Osteoblast (primary cell): ENCODE results near the gene PKP1. TPM values are rescaled to one million over a fixed set of nuclear protein-coding genes. Genes with fewer than 3 reads are reported as not detected.

ENCODE experiments used
- DNase-seq: peaks from one replicate; pipeline ENCODE4 v3.0.0; 2011; ENCODE audit warnings: low spot score, mixed read lengths; ENCODE audit not compliant: insufficient read length; ENCODE audit errors: missing footprints
- H2AFZ ChIP-seq: 2 replicates; pipeline ENCODE4 v1.6.0; 2011; ENCODE audit warnings: mild to moderate bottlenecking, low read length
- H3K27ac ChIP-seq: 2 replicates; pipeline ENCODE4 v1.5.1; 2011; ENCODE audit warnings: mild to moderate bottlenecking, low read depth, low read length, moderate library complexity
- H3K27me3 ChIP-seq: 2 replicates; pipeline ENCODE4 v1.6.0; 2012; ENCODE audit warnings: mild to moderate bottlenecking, control low read depth, inconsistent platforms, low read length, moderate library complexity; ENCODE audit not compliant: insufficient read depth
- H3K36me3 ChIP-seq: 2 replicates; pipeline ENCODE4 v1.5.1; 2011; ENCODE audit warnings: mild to moderate bottlenecking, low read length, control low read depth, moderate library complexity; ENCODE audit not compliant: insufficient read depth
- H3K4me1 ChIP-seq: 2 replicates; pipeline ENCODE4 v1.5.1; 2011; ENCODE audit warnings: mild to moderate bottlenecking, low read length, control low read depth, moderate library complexity; ENCODE audit not compliant: insufficient read depth
- H3K4me2 ChIP-seq: 2 replicates; pipeline ENCODE4 v1.6.0; 2011; ENCODE audit warnings: mild to moderate bottlenecking, low read length; ENCODE audit not compliant: insufficient read depth
- H3K4me3 ChIP-seq: fragments of 200-600 bp; sonication (generic); 3 replicates; pipeline ENCODE4 v1.5.1; 2012; ENCODE audit warnings: mild to moderate bottlenecking, low read length, inconsistent platforms; ENCODE audit not compliant: insufficient read depth
- H3K79me2 ChIP-seq: 2 replicates; pipeline ENCODE4 v1.6.0; 2012; ENCODE audit warnings: mild to moderate bottlenecking, low read length, control low read depth, inconsistent platforms; ENCODE audit not compliant: insufficient read depth
- H3K9me3 ChIP-seq: 2 replicates; pipeline ENCODE4 v1.5.1; 2011; ENCODE audit warnings: low read depth, low read length, control low read depth
- H4K20me1 ChIP-seq: 2 replicates; pipeline ENCODE4 v1.6.0; 2012; ENCODE audit warnings: mild to moderate bottlenecking, low read length, control low read depth; ENCODE audit not compliant: insufficient read depth
- total RNA-seq: library from RNA; depleted of rRNA; stranded (reverse); fragments of >200 nt; gene quantifications from 2 replicates; pipeline ENCODE4 v1.2.3, GENCODE V29; 2012
- TF ChIP-seq, protein P1 (sequence below): IDR thresholded peaks from 2 replicates; pipeline ENCODE4 v1.5.1; 2011; ENCODE audit warnings: mild to moderate bottlenecking, low read depth, low read length, moderate library complexity; ENCODE audit errors: extremely low read depth

PKP1 gene
- total RNA-seq, 1 donor: under 0.01 TPM

DNA sequence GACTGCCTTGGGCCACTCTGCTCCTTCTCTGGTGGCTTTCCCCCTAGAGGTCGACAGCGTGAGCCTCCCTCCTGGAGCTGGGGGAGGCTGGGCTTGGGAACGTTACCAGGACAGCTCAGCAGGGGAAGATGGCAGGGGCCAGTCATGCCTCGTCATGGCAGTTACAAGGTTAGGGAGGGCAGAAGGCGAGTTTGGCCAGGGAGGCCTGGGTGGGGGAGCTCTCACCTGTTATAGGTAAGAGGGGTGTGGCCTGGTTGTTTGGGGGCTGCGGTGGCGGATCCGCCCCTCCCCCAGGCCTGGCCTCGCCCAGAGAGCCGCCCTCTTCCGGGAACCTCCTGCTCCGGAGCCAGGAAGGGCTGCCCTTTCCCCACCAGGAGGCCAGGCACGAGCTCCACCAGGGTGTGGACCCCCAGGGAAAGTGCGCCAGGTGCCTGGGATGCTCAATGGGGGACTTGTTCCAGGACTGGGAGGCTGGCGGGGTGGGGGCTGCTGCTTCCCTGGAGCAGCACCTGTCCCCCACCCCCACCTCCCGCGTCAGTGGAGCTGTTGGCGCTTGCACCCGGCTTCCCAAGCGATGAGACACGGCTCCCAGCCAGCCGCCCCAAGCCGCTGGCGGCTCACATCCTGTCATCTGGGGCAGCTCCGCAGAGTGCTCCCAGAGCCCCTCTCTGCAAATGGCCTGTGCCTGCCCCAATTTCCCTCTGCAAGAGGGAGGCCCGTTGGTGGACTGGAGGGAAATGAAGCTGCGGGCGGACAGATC lies 23.6 kb upstream of the PKP1 start:
- H3K27ac ChIP-seq: peak overlapping the region; percentile 28
- no peaks in the 10 kb centered on the region for H3K79me2 ChIP-seq
- no peaks in the 10 kb centered on the region for H3K9me3 ChIP-seq
- TF ChIP-seq, protein P1, sequence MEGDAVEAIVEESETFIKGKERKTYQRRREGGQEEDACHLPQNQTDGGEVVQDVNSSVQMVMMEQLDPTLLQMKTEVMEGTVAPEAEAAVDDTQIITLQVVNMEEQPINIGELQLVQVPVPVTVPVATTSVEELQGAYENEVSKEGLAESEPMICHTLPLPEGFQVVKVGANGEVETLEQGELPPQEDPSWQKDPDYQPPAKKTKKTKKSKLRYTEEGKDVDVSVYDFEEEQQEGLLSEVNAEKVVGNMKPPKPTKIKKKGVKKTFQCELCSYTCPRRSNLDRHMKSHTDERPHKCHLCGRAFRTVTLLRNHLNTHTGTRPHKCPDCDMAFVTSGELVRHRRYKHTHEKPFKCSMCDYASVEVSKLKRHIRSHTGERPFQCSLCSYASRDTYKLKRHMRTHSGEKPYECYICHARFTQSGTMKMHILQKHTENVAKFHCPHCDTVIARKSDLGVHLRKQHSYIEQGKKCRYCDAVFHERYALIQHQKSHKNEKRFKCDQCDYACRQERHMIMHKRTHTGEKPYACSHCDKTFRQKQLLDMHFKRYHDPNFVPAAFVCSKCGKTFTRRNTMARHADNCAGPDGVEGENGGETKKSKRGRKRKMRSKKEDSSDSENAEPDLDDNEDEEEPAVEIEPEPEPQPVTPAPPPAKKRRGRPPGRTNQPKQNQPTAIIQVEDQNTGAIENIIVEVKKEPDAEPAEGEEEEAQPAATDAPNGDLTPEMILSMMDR: no peak
- H4K20me1 ChIP-seq: no peaks in the 10 kb centered on the region
- H3K4me2 ChIP-seq: peak overlapping the region; percentile 73
- peak overlapping the region; percentile 57 for H3K4me3 ChIP-seq
- H3K36me3 ChIP-seq: no peaks in the 10 kb centered on the region
- no peaks in the 10 kb centered on the region for H3K27me3 ChIP-seq
- H2AFZ ChIP-seq: peak overlapping the region; percentile 76
- no peak for DNase-seq
- peaks cover 10% of the 10 kb centered on the region for H3K4me1 ChIP-seq

DNA sequence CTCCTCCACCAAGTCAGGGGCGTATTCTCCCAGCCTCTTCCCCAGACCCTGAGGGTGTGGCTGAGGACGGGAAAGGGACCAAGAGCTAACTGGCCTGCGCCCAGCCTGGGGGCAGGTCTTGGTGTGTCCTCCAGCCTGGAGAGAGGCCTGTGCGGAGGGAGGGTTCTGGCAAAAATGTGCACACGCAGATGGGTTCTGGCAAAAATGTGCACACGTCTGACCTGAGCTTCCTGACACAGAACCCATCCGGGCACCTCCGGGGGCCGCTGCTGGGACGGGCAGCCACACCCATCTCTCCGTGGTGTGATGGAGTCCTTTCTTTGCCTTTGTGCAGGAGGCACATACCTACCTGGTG lies 23.1 kb upstream of the PKP1 start:
- no peaks in the 10 kb centered on the region for H3K79me2 ChIP-seq
- peaks cover 10% of the 10 kb centered on the region for H3K4me1 ChIP-seq
- no peaks in the 10 kb centered on the region for H3K36me3 ChIP-seq
- peak overlapping the region; percentile 57 for H3K4me3 ChIP-seq
- peak overlapping the region; percentile 28 for H3K27ac ChIP-seq
- no peaks in the 10 kb centered on the region for H3K27me3 ChIP-seq
- no peak for DNase-seq
- TF ChIP-seq, protein P1: no peak
- H3K4me2 ChIP-seq: peak overlapping the region; percentile 73
- H2AFZ ChIP-seq: peak overlapping the region; percentile 76
- H3K9me3 ChIP-seq: no peaks in the 10 kb centered on the region
- no peaks in the 10 kb centered on the region for H4K20me1 ChIP-seq

DNA sequence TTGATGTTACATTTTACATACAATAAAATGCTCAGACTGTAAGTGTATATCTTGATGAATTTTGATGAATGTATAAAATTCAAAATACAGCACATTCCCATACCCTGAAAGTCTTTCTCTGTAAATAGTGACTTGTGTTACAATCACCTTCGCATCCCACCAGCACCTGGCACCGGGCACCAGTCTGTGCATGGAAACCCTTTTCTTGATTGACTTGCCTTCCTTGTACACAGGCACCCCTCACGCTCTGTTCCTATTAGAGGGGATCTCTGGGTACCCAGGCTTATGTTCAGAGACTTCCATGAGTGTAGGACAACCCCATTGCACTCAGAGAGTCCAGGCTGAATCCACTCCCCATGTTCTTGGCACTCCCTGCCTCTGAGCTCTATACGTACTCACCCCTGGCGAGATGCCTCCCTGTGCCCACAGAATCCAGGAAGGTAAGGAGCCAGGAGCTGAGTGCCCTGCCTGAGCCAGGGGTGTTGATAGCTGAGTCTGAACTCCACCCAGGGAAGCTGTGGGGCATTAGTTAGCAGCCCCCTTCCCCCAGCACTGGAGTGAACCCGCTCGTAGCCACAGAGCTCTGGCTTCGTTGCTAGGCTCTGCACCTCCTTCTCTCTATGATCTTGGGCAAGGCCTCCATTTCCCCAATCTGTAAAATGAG lies 22.5 kb upstream of the PKP1 start:
- TF ChIP-seq, protein P1: no peak
- Histone ChIP-seq H3K79me2 (no peaks in the 10 kb centered on the region), H3K36me3 (no peaks in the 10 kb centered on the region), H3K27ac (no peak overlapping the region), H4K20me1 (no peaks in the 10 kb centered on the region), H3K4me1 (peaks cover 15% of the 10 kb centered on the region), H3K27me3 (no peaks in the 10 kb centered on the region), H3K4me2 (no peak overlapping the region), H2AFZ (no peak overlapping the region), H3K4me3 (no peak overlapping the region), H3K9me3 (no peaks in the 10 kb centered on the region)
- no peak for DNase-seq

DNA sequence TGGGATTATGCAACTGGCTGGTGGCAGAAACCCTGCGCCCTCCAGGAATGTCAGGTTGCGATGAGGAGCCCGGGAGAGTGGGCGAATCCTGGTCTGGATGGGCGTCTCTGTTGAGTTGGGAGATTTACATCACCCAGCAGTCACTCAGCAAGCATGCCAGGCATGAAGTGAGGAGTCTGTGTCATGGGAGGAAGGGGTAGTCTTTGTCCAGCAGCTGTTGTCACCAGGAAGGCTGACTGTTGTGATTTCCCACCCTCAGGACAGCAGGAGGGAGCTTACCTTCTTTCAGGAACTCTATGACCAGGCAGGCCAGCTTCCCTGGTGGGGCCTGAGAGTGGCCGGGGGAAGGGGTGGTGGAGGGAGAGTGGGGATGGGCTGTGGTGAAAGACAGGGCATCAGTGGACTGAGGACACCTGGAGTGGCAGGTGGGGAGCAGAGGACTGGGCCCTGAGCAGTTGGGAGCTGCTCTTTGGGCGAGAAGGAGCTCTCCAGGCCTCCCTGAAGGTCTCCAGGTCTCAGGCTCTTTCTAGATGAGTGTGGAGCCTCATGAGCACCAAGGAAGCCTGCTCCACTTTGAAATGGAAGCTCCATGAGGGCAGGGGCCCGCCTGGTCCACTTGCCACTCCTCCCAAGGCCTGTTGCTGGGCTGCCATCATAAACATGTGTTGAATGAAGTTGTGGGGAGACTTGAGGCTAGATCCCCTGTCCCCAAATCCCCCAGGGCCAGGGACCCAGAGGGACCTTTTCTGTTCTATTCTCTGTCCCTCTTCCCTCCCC lies 21.3 kb upstream of the PKP1 start:
- no peak for DNase-seq
- no peak overlapping the region for H2AFZ ChIP-seq
- H3K9me3 ChIP-seq: no peaks in the 10 kb centered on the region
- H3K27ac ChIP-seq: no peak overlapping the region
- H4K20me1 ChIP-seq: no peaks in the 10 kb centered on the region
- H3K36me3 ChIP-seq: no peaks in the 10 kb centered on the region
- H3K4me1 ChIP-seq: peaks cover 27% of the 10 kb centered on the region
- TF ChIP-seq, protein P1: no peak
- H3K4me3 ChIP-seq: no peak overlapping the region
- H3K27me3 ChIP-seq: no peaks in the 10 kb centered on the region
- no peaks in the 10 kb centered on the region for H3K79me2 ChIP-seq
- no peak overlapping the region for H3K4me2 ChIP-seq
